OCI-LY7 (cell line): Measurements from ENCODE around the gene DIPK1B.

Experiments used
- CTCF ChIP-seq: fragments of 200-600 bp; sonication (generic); conservative IDR thresholded peaks from 2 replicates; pipeline ENCODE4 v1.5.1; 2014; ENCODE audit warnings: mild to moderate bottlenecking, antibody characterized with exemption, low read length, moderate library complexity, mixed read lengths
- EZH2phosphoT487 ChIP-seq: fragments of 200-600 bp; sonication (generic); IDR thresholded peaks from 2 replicates; pipeline ENCODE4 v1.6.1; 2018; ENCODE audit warnings: low read depth, borderline replicate concordance, mild to moderate bottlenecking, mixed run types, antibody characterized with exemption, low read length, moderate library complexity, mixed read lengths

GRCh38 chr9:136671646-136672430 is 40.5 kb upstream of the DIPK1B start:
- TF ChIP-seq CTCF (peak; percentile 89), EZH2phosphoT487 (no peak)
